ENCODE data around the gene TNFAIP8L3.

TNFAIP8L3 gene

DNA sequence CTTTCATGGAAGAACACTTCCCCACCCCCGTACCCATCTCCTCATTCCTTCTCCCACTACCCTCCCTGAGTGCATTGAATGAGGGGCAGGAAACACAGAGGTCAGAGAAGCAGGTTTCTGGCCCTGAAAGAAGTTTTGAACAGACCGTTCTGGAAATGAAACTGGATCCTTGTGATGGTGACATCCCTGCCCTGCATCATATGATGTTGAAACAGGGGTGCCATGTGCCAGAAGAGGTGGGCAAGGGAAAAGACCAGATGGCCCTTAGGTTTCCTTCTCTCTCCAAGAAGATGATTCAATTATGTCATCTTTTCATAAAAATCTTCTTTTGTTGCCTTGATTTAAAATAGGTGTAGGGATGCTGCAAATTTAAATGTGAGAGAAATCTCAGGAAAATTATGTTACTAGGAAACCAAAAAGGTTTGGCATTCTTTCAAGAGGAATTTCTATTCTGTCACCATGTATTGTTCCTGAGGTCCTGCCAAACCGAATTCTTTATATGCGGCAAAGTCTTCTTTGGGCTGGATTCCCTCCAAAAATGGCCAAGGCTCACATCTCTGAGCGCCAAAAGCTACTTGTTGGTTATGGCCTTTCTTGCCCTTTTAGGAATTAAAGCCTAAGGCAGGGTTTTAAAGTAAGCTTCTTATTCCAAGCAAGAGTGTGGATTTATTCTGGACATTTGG lies 19.9 kb upstream of the TNFAIP8L3 start:
- no peak for DNase-seq

DNA sequence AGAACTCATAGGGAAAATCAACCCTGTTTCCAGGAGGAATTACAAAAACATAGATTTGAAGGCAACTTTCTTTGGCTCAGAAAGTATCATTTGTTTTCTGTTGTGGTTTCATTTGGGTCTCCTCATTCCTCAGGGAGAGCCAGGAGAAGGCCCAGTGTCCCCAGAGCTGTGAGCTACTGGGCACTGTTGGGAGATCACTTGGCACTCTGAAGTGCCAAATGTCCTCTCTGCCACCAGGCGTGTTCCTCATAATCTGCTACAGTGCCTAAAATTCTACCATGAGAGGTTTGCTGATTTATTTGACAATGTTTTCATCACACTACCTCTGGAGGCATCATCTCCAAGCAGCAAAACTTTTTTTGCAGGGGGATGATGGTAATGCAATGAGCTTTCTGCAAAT lies 17.4 kb upstream of the TNFAIP8L3 start:
- no peak for DNase-seq

DNA sequence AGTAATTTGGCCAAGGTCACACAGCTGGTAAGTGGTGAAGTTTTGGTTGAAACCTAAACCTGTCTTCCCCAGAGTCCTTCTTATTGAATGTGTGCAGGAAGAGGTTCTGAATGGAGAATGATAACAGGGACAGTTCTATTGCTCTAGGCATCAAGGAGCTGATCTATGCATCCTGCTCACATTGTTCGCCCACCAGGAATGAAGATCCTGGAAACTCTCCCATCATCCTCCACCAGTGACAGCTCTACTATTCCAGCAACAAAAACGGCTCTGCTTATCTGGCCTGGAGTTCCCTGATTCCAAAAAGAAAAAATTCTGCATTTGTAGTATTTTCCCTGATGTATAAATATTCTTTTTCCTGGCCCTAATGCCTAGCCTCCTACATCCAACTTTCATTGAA lies 16.4 kb upstream of the TNFAIP8L3 start:
- no peak for DNase-seq

- DNase-seq = no peak
Measured at GRCh38 chr15:51110171-51110570, 15.5 kb upstream of the TNFAIP8L3 start.

DNA sequence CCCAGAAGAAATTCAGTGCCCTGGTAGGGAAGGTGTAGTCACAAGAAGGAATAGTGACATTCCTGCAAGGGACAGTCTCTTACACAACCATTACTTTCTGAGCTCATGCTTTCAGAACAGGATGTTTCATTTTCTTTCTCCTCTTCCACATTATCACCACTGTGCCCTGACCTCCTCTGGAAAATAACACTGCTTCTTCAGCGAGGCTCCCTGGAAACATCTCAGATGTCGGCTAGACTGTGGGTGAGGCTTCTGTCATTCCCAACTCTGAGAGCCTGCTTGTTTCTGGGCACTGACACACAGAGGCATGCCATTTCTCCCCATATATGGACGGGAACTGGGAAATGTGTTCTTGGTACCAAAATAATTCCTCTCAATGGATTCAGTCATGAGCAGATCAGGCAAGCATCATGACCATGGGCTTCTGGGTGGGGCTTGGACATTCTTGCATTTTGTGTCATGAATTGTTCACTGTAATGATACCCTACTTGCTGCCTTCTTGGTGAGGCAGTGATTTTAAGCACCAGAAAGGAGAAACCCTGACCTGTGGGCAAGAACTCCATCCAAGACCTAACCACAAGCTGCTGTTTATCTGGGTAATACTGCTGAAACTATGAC lies 14.3 kb upstream of the TNFAIP8L3 start:
- no peak for DNase-seq

DNA sequence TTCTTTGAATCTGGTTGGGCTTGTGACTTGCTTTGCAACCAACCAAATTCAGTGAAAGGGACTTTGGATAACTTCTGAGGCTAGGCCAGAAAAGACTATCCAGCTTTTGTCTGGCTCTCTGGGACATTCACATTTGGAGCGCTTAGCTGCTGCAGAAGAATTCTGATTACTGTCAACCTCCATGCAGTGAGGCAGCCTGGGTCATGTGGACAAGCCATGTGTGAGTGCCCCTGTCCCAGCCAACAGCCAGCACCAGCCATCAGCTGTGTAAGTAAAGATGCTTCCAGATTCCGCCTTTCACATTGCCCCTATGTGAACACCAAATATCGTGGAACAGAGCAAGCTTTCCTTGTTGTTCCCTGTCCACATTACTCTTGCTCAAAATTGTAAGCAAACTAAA lies 12.9 kb upstream of the TNFAIP8L3 start:
- no peak for DNase-seq

DNA sequence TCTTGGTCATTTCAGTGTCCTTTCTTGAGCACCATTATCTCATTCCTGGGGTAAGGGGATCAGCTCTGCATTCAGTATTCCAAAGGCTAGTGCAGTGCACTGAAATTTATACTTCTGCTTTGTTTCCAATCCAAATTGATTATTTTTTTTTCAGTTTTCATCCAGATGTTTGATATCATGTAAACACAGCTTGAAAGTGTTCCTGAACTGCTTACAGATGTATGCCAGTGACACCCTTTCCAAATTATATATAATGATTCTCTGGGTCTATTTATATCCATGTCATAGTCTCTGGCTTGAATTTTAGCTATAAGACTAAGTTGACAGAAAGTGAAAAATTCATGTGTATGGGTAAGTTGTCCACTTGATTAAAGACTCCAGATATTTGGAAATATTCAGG lies 11.8 kb upstream of the TNFAIP8L3 start:
- DNase-seq = no peak

DNA sequence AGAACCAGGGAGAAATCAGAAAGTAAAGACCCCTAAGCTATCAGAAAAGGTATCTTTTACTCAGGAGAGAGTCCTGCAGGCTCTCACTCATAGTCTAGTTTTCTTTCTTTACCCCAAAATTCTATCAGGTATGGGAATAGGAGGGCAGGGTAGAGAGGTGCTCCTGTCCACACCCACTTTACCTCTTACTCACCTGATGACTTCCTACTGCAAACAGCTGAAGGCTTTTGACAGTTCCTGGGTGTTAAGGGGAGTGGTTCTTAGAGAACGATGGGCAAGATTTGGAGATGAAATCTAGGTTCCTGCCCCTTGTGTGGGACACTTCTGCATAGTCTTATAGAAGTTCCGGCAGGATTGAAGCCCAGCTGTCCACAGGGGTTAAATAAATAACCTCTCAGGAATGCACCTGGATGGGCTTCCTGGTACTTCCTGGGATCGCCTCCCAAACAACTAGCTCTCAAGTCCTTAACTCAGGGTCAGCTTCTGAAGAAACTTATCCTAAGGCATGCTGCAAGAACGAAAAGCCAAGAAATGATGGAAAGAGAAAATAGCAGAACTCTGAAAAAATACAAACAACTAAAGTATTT lies 10.8 kb upstream of the TNFAIP8L3 start:
- DNase-seq = no peak

- no peak for DNase-seq
Measured at GRCh38 chr15:51104512-51104911, 9.8 kb upstream of the TNFAIP8L3 start.

GRCh38 chr15:51103330-51103729 lies 8.6 kb upstream of the TNFAIP8L3 start:
- no peak for DNase-seq

DNA sequence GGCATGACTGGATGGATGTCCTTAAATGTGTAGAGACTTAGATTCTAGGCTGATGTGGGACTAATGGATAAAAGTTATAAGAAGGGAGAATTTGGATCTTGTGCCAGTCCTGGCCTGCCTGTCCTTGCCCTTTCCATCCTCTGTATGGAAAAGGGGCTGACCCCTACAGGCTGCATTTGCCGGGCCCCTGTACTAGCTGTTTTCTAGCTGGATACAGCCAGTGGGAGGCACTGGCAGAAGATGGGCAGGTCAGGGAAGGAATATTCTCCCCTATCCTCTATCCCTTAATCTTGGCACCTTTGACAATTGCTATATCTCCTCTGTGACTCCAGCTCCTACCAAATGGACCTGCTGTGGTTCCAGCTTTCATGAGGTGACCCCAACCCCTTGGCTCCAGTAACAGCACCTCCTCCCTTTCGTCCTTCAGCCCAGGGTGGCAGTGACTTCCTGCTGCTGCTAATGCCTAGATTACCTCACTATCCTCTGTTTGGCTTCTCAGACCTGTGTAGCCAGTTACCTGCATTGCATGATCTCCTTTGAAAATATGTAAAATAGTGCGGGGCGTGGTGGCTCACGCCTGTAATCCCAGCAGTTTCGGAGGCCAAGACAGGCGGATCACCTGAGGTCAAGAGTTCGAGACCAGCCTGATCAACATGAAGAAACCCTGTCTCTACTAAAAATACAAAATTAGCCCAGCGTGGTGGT lies 6.2 kb upstream of the TNFAIP8L3 start:
- DNase-seq = no peak

DNA sequence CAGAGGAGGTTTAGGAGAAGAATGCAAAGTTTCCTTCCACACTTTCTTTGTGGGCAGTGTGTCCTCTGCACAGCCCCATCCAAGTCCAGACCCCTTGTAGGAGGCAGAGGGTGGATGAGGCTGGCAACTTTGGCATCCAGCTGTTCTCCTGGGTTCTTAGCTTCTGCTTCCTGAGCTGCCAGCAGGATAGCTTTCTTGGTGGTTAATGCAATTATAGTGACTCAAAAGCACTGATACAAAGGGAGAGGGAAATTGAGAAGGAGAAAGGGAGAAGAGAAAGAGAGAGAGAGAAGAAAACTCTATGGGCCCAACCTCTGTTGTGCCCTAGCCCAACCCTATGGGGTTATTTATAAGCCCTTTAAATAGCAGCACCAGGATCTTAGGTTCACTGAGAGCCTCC lies 4.5 kb upstream of the TNFAIP8L3 start:
- no peak for DNase-seq

GRCh38 chr15:51098331-51098619 lies 3.6 kb upstream of the TNFAIP8L3 start:
- DNase-seq = no peak

GRCh38 chr15:51097553-51098330 lies 3.0 kb upstream of the TNFAIP8L3 start:
- no peak for DNase-seq

GRCh38 chr15:51096976-51097375 lies 2.3 kb upstream of the TNFAIP8L3 start:
- DNase-seq = no peak

DNA sequence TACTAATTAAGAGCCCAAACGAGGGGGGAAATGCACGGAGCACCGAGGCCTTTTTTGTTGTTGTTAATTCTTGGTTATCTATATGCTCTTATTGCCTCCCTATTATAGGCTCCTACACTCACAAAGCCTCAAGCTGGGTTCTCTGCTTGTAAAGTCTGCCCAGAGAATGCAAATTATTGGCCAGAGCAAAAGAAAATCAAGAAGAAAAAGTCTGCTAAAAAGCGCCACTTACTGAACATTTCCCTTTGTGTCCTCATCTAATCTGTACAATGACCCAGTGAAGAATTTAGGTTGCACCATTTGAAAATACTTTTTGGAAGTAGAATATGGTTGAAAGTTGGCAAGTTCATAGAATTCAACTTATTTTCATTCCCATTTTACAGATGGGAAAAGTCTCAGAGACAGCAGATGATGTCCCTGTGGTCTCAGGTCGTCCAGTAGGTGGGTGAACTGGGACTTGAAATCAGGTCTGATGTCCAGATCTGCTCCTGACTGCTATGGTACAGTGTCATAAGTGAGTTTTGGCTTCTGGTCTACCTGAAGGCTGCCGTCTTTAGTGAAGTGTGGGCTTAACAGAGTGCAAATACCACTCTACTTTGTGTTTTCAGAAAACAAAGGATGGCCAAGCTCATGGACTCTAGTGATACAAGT lies 1.1 kb upstream of the TNFAIP8L3 start:
- no peak for DNase-seq

- DNase-seq = no peak
Measured at GRCh38 chr15:51093839-51094605, 684 bp downstream of the TNFAIP8L3 start.

GRCh38 chr15:51093488-51093838 lies 1.2 kb downstream of the TNFAIP8L3 start:
- DNase-seq = no peak

GRCh38 chr15:51092480-51093040 lies 2.1 kb downstream of the TNFAIP8L3 start:
- DNase-seq = no peak

DNA sequence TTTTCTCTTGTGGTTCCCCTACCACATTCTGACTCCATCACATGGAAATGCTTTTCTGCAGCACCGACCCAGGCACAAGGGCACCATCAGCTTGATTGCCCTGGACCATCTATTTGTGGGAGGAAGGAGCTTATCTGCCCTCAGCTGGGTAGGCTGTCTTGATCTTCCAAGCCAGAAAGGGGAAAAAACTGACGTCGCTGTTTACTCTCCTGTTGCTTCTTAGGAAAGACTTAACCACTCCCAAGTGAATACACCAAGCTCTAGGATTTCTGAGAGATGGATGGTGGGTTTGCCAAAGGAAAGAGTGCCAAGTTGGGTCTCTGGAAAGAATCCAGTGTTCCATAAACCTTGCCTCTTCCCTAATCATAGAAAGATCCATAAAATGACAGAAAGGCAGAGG lies 4.0 kb downstream of the TNFAIP8L3 start:
- no peak for DNase-seq

- no peak for DNase-seq
Measured at GRCh38 chr15:51089699-51090453, 4.8 kb downstream of the TNFAIP8L3 start.

Measured in stimulated activated CD4-positive, alpha-beta T cell treated with anti-CD3 and anti-CD28 coated beads, Interleukin-4, amount 100 ng/mL, for 1 hour (primary cell).